ENCODE data around the gene MRM3.
"Not testable (repeated sequence)": the region's sequence is repeated elsewhere in the genome, so short reads cannot be mapped to it uniquely, and the experiment has no call there.

The MRM3 gene

DNA sequence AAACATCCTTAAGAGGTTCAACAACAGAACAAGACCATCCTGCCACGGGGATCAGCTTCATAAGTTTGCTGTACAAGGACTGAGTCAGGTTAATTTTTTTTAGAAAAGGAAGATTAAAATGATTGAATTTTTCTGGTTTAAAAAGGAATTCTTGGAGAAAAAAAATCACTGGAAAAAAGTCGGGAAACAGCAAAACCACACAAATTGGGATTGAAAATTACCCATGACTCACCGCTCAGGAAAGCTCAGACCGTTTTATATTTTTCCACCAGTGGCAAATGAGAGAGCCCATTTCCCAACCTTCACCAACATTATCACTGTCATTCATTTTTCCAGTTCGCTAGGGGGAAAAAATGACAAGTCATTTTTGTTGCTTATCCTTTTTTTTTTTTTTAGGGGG, 46.6 kb downstream of the MRM3 start:
- no peak for DNase-seq

DNA sequence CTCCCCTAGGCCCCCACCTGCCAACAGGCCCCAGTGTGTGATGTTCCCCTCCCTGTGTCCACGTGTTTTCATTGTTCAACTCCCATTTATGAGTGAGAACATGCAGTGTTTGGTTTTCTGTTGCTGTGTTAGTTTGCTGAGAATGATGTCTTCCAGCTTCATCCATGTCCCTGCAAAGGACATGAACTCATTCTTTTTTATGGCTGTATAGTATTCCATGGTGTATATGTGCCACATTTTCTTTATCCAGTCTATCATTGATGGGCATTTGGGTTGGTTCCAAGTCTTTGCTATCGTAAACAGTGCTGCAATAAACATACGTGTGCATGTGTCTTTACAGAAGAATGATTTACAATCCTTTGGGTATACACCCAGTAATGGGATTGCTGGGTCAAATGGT, 47.5 kb downstream of the MRM3 start:
- not testable (repeated sequence) for DNase-seq

DNA sequence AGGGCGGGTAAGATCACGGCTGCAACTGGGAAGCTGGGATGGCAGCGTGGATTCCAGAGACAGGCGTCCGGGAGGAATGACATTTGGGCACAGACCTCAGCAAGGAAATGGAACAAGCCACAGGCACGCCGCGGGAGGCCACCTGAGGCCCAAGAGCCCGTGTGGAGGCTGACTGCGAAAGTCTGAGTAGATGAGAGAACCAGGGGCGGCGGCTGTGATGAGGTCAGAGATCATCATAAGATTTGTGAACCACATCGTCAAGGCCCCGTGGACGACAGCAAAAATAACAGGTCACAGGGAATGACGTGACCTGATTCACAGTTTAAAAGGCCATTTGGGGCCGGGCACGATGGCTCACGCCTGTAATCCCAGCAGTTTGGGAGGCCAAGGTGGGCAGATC, 48.2 kb downstream of the MRM3 start:
- DNase-seq = no peak

DNA sequence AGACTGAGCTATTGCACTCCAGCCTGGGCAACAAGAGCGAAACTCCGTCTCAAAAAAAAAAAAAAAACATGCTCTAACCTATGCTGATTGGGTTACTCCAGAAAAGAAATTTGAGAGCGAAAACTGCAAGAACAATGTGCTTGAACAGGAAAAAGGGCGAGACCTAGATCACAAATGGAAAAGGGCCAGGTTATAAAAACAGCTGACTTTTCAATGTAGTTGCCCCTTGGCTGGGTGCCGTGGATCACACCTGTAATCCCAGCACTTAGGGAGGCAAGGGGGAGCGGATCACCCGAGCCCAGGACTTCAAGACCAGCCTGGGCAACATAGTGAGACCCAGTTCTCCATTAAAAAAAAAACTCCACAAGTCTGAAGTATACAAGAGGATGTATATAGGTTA, 48.8 kb downstream of the MRM3 start:
- DNase-seq = no peak

DNA sequence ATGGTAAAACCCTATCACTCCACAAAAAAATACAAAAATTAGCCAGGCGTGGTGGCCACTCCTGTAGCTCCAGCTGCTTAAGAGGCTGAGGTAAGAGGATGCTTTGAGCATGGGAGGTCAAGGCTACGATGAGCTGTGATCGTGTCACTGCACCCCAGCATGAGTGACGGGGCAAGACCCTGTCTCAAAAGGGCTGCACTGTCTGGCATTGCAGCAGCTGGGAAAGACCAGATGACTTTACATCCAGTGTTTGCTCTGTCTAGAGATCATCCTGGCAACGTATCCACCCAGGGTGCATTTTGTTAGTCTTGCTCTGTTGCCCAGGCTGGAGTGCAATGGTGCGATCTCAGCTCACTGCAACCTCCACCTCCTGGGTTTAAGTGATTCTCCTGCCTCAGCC, 52.0 kb downstream of the MRM3 start:
- no peak for DNase-seq

DNA sequence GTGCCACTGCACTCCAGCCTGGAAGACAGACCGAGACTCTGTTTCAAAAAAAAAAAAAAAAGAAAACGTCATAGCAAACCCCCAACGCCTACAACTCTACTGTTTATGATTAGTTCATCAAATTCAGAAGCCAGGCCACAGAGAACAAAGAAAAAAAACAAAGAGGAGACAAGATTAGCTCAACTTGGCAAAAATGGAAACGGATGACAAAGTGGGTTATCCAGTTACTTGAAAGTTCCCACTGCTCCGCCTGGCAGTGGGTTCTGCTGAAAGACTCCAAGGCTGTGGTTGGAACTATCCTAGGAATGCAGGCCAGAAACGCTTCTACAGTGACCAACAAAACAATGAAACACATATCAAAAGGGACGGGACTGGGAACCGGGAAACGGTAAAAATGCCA, 53.1 kb downstream of the MRM3 start:
- DNase-seq = no peak

DNA sequence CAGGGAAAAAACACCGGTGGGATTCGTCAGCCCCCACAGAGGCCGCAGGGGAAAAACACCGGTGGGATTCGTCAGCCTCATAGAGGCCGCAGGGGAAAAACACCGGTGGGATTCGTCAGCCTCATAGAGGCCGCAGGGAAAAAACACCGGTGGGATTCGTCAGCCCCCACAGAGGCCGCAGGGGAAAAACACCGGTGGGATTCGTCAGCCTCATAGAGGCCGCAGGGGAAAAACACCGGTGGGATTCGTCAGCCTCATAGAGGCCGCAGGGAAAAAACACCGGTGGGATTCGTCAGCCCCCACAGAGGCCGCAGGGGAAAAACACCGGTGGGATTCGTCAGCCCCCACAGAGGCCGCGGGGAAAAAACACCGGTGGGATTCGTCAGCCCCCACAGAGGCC, 53.6 kb downstream of the MRM3 start:
- not testable (repeated sequence) for DNase-seq

DNA sequence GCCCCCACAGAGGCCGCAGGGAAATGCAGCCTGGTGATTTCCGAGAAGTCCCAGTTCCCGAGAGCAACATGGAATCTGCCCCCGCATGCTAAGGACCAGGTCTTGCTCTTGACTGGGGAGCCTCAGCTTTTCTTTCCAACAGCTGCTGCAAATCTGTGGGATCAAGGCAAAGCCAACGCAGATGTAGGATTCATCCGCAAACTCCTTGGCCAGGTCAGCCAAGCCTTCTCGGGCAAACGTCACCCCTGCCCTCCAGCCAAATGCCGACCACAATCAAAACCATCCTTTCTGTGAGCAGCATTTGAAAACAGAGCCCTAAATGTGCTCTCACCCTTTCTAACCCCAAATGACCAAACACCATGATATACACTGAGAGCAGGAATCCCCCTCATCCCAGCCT, 54.0 kb downstream of the MRM3 start:
- DNase-seq = no peak

DNA sequence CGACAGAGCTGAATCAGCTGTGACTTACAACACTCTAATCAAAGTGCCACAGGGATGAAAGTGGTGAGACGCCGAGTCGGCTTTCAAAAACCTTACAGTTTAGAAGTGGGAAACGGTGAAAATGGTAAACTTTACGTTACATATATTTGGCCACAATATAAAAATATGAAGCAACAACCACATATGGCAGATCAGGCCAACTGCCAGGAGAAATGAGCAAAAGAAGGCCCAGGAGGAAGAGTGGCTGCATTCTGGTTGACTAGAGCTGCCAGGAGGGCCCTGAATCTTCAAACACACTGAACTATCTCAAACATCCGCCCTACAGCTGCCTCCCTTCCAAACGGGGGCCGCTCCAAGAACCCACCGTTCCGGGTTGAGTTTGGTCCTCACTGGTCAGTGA, 56.3 kb downstream of the MRM3 start:
- no peak for DNase-seq

DNA sequence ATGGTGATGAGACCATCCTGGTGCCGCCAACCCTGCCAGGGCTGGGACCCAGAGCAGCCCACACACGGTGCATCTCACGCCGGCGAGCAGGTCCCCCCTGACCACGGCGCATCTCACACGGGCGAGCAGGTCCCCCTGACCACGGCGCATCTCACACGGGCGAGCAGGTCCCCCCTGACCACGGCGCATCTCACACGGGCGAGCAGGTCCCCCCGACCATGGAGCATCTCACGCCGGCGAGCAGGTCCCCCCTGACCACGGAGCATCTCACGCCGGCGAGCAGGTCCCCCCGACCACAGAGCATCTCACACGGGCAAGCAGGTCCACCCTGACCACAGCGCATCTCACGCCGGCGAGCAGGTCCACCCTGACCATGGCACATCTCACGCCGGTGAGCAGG, 59.2 kb downstream of the MRM3 start:
- DNase-seq = no peak

Measured in activated T-cell treated with anti-CD3 and anti-CD28 coated beads, Interleukin-2, amount 50 U/mL, for 1 hour (primary cell).